Activated B cell treated with CpG ODN at 0.5 μM for 24 hours (primary cell): Measurements from ENCODE around the gene FGFR3. TPM values are rescaled to one million over a fixed set of nuclear protein-coding genes. Genes with fewer than 3 reads are reported as not detected.
A peak's percentile ranks its signal among the peaks of the same experiment; 100 is the strongest.

Experiments used
- ATAC-seq: fragments of 200-7000 bp; cut with Tn5 transposase; one replicate; pipeline ENCODE4 v1.10.0; 2021; ENCODE audit warnings: low read depth, mild to moderate bottlenecking, moderate library complexity
- CTCF ChIA-PET: fragments of 350-600 bp; sonication (Branson Sonifier 250); formaldehyde crosslinking; loops from one replicate; lab custom pipeline; 2021; ENCODE audit warnings: antibody characterized with exemption; lab: Charles Lee
- POLR2A ChIA-PET: fragments of 350-600 bp; sonication (Branson Sonifier 250); formaldehyde crosslinking; loops from one replicate; lab custom pipeline; 2021; ENCODE audit warnings: antibody characterized with exemption; lab: Charles Lee
- DNase-seq: peaks from one replicate; pipeline ENCODE4 v3.0.0; 2022
- H3K27ac Mint-ChIP-seq: one replicate; pipeline ENCODE4 v1.8.0; 2020; ENCODE audit warnings: mixed read lengths
- H3K27me3 Mint-ChIP-seq: one replicate; pipeline ENCODE4 v1.8.0; 2021; ENCODE audit warnings: mixed read lengths
- H3K36me3 Mint-ChIP-seq: one replicate; pipeline ENCODE4 v1.8.0; 2021; ENCODE audit warnings: low read depth, mixed read lengths
- H3K4me1 Mint-ChIP-seq: one replicate; pipeline ENCODE4 v1.8.0; 2021; ENCODE audit warnings: mixed read lengths
- H3K4me3 Mint-ChIP-seq: one replicate; pipeline ENCODE4 v1.8.0; 2020; ENCODE audit warnings: mild to moderate bottlenecking, mixed read lengths
- H3K9me3 Mint-ChIP-seq: one replicate; pipeline ENCODE4 v1.8.0; 2020; ENCODE audit warnings: mixed read lengths
- CTCF ChIP-seq: fragments of 200-600 bp; IDR thresholded peaks from one replicate; pipeline ENCODE4 v1.8.0; 2022; ENCODE audit warnings: antibody characterized with exemption, mild to moderate bottlenecking
- intact Hi-C: fragments of 100-400 bp; cut with micrococcal nuclease; formaldehyde crosslinking; loops from one replicate; pipeline ENCODE4 v1.15.1; 2024
- total RNA-seq: library from RNA; stranded (reverse); gene quantifications from 2 replicates; pipeline ENCODE4 v1.2.3, GENCODE V29; 2022

Gene FGFR3
- total RNA-seq, 1 donor from 2014 or later, result 0.40 TPM

DNA sequence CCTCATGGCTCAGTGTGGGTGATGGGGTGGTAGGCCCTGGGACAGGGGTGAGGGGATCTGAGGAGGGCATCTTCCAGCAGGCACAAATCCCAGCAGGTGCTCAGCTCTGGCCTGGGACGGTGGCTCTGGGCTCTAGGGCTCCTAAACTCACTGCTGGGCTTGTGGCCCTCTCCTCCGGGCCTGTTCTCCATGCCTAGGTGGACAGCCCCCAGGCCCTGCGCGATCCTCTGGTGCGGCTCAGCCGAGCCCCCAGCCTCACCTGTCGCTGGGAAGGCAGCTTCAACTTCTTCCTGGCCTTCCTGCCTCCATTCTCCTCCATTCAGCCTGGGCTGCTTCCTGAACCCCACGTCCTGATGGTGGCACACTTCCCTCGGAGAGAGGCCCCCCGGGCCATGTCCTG, 19.3 kb upstream of the FGFR3 start:
- no peak overlapping the region for H3K4me3 Mint-ChIP-seq
- peaks cover 2% of the 10 kb centered on the region for H3K27me3 Mint-ChIP-seq
- no peak for TF ChIP-seq CTCF
- peaks cover 2% of the 10 kb centered on the region for H3K4me1 Mint-ChIP-seq
- intact Hi-C loops, result no loop called here
- no peaks in the 10 kb centered on the region for H3K9me3 Mint-ChIP-seq
- H3K36me3 Mint-ChIP-seq, result no peaks in the 10 kb centered on the region
- ATAC-seq (no peak), DNase-seq (no peak)
- ChIA-PET CTCF (no interaction called here), POLR2A (no interaction called here)
- H3K27ac Mint-ChIP-seq, result no peak overlapping the region

GRCh38 chr4:1775731-1776500, 17.2 kb upstream of the FGFR3 start:
- intact Hi-C loops, result no loop called here
- Mint-ChIP-seq H3K27me3 (peaks cover 2% of the 10 kb centered on the region), H3K27ac (no peak overlapping the region), H3K4me1 (peaks cover 2% of the 10 kb centered on the region), H3K4me3 (no peak overlapping the region), H3K36me3 (no peaks in the 10 kb centered on the region), H3K9me3 (no peaks in the 10 kb centered on the region)
- no peak for DNase-seq
- TF ChIP-seq CTCF, result no peak
- ChIA-PET POLR2A (interaction anchor here (0.6 kb wide), 1 partner anchor 11 kb away, joined by 3 read pairs; no protein-coding TSS in a partner anchor), CTCF (interaction anchor here (1.6 kb wide), 1 partner anchor 123 kb away, joined by 3 read pairs; no protein-coding TSS in a partner anchor)
- peak; percentile 97 for ATAC-seq

DNA sequence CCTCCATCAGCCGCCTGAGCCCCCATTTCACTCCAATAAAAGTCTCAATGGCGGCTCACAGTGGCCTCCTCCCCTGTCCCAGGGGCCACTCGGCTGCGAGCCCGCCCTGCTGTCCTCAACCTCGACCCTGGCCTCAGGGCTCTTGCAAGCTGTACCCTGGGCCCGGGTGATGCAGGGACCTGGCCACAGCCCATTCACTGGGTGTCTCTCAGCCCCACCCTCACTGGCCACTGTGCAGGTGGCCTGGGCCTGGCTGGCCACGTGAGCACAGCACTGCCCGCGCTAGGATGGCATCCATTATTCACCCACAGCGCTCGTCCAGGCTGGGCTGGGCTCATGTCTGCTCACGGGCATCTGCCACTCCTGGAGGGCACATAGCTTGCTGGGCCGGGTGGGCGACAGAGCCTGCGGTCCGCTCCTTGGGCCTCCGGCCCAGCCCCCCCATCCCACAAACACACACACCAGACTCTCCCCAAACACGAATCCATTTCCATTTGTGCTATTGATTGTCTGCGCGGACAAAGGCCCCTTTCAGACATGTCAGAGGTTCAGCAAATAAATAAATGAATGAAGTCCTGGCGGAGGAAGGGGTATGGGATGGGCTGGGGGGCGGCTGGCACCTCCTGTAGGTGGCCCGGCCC, 16.5 kb upstream of the FGFR3 start:
- Mint-ChIP-seq H3K36me3 (no peaks in the 10 kb centered on the region), H3K27ac (no peak overlapping the region), H3K4me1 (peaks cover 2% of the 10 kb centered on the region), H3K27me3 (peaks cover 2% of the 10 kb centered on the region), H3K4me3 (no peak overlapping the region), H3K9me3 (no peaks in the 10 kb centered on the region)
- intact Hi-C loops, result no loop called here
- ChIA-PET CTCF (interaction anchor here (1.6 kb wide), 1 partner anchor 122 kb away, joined by 3 read pairs; no protein-coding TSS in a partner anchor), POLR2A (no interaction called here)
- no peak for TF ChIP-seq CTCF
- ATAC-seq, result no peak
- DNase-seq, result no peak

- no peaks in the 10 kb centered on the region for H3K9me3 Mint-ChIP-seq
Measured at GRCh38 chr4:1777822-1778641, 15.1 kb upstream of the FGFR3 start.

More at GRCh38 chr4:1777822-1778641, 15.1 kb upstream of the FGFR3 start:
- H3K27ac Mint-ChIP-seq, result no peak overlapping the region
- no peak for DNase-seq
- ATAC-seq, result no peak
- peaks cover 2% of the 10 kb centered on the region for H3K27me3 Mint-ChIP-seq
- no peak for TF ChIP-seq CTCF
- H3K36me3 Mint-ChIP-seq, result no peaks in the 10 kb centered on the region
- intact Hi-C loops, result no loop called here
- no peak overlapping the region for H3K4me3 Mint-ChIP-seq
- ChIA-PET CTCF (no interaction called here), POLR2A (no interaction called here)
- H3K4me1 Mint-ChIP-seq, result no peaks in the 10 kb centered on the region
